SJCRH30 (cell line): ENCODE data around the gene EBF3. TPM values are rescaled to one million over a fixed set of nuclear protein-coding genes. Genes with fewer than 3 reads are reported as not detected.
A peak's percentile ranks its signal among the peaks of the same experiment; 100 is the strongest.

Experiments
- DNase-seq, 2 experiments: peaks; one replicate each; pipeline ENCODE4 v3.0.0-alpha.2; 2015 to 2020
- H3K27ac ChIP-seq: fragments of 250-450 bp; sonication (Bioruptor Pico); 2 replicates; pipeline ENCODE4 v1.5.1; 2020; ENCODE audit warnings: mild to moderate bottlenecking, moderate library complexity
- H3K27me3 ChIP-seq: fragments of 250-450 bp; sonication (Bioruptor Pico); 2 replicates; pipeline ENCODE4 v1.5.1; 2020; ENCODE audit warnings: mild to moderate bottlenecking, moderate library complexity
- H3K36me3 ChIP-seq: fragments of 250-450 bp; sonication (Bioruptor Pico); 2 replicates; pipeline ENCODE4 v1.5.1; 2020; ENCODE audit warnings: mild to moderate bottlenecking, moderate library complexity
- H3K4me1 ChIP-seq: fragments of 250-450 bp; sonication (Bioruptor Pico); 2 replicates; pipeline ENCODE4 v1.5.1; 2020; ENCODE audit warnings: mild to moderate bottlenecking, moderate library complexity
- H3K4me3 ChIP-seq: fragments of 250-450 bp; sonication (Bioruptor Pico); 2 replicates; pipeline ENCODE4 v1.5.1; 2020; ENCODE audit warnings: mild to moderate bottlenecking, moderate library complexity
- H3K9me3 ChIP-seq: fragments of 250-450 bp; sonication (Bioruptor Pico); replicated peaks from 2 replicates; pipeline ENCODE4 v1.5.1; 2020; ENCODE audit warnings: mild to moderate bottlenecking, moderate library complexity
- total RNA-seq: library from RNA; depleted of rRNA; stranded (reverse); fragments of >200 nt; shearing (Covaris generic); gene quantifications from 2 replicates; pipeline ENCODE4 v1.2.3, GENCODE V29; 2014

EBF3 gene
- total RNA-seq, 1 experiment from 2014 or later: 13.1 TPM

GRCh38 chr10:129978322-129978721 lies 14.2 kb upstream of the EBF3 start:
- Histone ChIP-seq H3K27me3 (no peaks in the 10 kb centered on the region), H3K4me3 (no peak overlapping the region), H3K9me3 (no peaks in the 10 kb centered on the region), H3K27ac (no peak overlapping the region), H3K4me1 (no peaks in the 10 kb centered on the region), H3K36me3 (no peaks in the 10 kb centered on the region)
- no peak for DNase-seq

- Histone ChIP-seq H3K36me3 (no peaks in the 10 kb centered on the region), H3K27ac (no peak overlapping the region), H3K27me3 (no peaks in the 10 kb centered on the region), H3K4me1 (no peaks in the 10 kb centered on the region), H3K4me3 (no peak overlapping the region), H3K9me3 (no peaks in the 10 kb centered on the region)
- DNase-seq: no peak
Observed at GRCh38 chr10:129977794-129978193, 13.7 kb upstream of the EBF3 start.

- Histone ChIP-seq H3K4me1 (no peaks in the 10 kb centered on the region), H3K27ac (no peak overlapping the region), H3K9me3 (no peaks in the 10 kb centered on the region), H3K36me3 (no peaks in the 10 kb centered on the region), H3K4me3 (no peak overlapping the region), H3K27me3 (no peaks in the 10 kb centered on the region)
- DNase-seq: no peak
Observed at GRCh38 chr10:129973674-129974059, 9.6 kb upstream of the EBF3 start.

DNA sequence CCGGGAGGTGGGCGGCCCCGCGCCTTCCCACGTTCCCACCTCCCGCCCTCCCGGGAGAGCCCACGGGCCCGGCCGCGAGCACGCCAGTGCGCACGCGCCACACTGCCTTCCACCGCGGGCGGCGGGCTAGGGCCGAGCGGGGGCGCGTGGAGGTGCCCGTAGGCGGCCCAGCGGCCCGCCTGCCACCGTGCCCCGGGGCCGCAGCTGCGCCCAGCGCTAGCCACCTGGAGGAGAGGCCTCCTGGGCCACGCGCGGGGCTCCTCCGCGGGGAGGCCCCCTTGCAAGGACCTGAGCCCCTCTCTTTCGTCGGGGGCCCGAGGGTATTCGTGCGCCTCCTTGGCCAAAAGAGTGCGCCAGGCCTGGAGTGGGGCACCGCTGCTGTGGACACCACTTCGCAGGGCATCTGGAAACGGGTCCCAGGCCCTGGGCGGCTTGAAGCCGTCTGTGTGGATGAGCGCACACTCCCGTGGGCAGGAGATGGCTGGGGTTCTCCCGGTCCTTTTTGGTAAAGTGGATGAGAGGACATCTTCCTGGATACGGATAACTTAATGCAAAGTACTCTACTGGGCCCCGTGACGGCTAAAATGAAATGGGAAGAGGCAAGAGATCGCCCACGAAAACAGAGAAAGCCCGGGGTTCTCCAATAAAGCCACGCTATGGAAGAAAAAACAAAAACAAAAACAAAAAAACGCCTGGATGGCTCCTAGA lies 9.0 kb upstream of the EBF3 start:
- DNase-seq: no peak
- H3K36me3 ChIP-seq: no peaks in the 10 kb centered on the region
- H3K4me1 ChIP-seq: no peaks in the 10 kb centered on the region
- no peaks in the 10 kb centered on the region for H3K27me3 ChIP-seq
- H3K4me3 ChIP-seq: no peak overlapping the region
- no peak overlapping the region for H3K27ac ChIP-seq
- H3K9me3 ChIP-seq: no peaks in the 10 kb centered on the region

- H3K27me3 ChIP-seq: no peaks in the 10 kb centered on the region
- no peaks in the 10 kb centered on the region for H3K36me3 ChIP-seq
- DNase-seq: no peak
- no peaks in the 10 kb centered on the region for H3K9me3 ChIP-seq
- no peaks in the 10 kb centered on the region for H3K4me1 ChIP-seq
- no peak overlapping the region for H3K27ac ChIP-seq
- no peak overlapping the region for H3K4me3 ChIP-seq
Observed at GRCh38 chr10:129972145-129972965, 8.3 kb upstream of the EBF3 start.

- H3K4me1 ChIP-seq: no peaks in the 10 kb centered on the region
- no peaks in the 10 kb centered on the region for H3K36me3 ChIP-seq
- H3K9me3 ChIP-seq: no peaks in the 10 kb centered on the region
- H3K27ac ChIP-seq: no peak overlapping the region
- H3K27me3 ChIP-seq: no peaks in the 10 kb centered on the region
- H3K4me3 ChIP-seq: peak overlapping the region; percentile 54
- peak; percentile 21 to 54 for DNase-seq
Observed at GRCh38 chr10:129971381-129972144, 7.5 kb upstream of the EBF3 start.

- no peaks in the 10 kb centered on the region for H3K4me1 ChIP-seq
- H3K27ac ChIP-seq: no peak overlapping the region
- no peaks in the 10 kb centered on the region for H3K9me3 ChIP-seq
- H3K27me3 ChIP-seq: no peaks in the 10 kb centered on the region
- H3K4me3 ChIP-seq: peak overlapping the region; percentile 54
- H3K36me3 ChIP-seq: no peaks in the 10 kb centered on the region
- no peak for DNase-seq
Observed at GRCh38 chr10:129970465-129971364, 6.6 kb upstream of the EBF3 start.

- Histone ChIP-seq H3K36me3 (no peaks in the 10 kb centered on the region), H3K9me3 (no peaks in the 10 kb centered on the region), H3K4me1 (no peaks in the 10 kb centered on the region), H3K4me3 (no peak overlapping the region), H3K27me3 (no peaks in the 10 kb centered on the region), H3K27ac (no peak overlapping the region)
- no peak for DNase-seq
Observed at GRCh38 chr10:129969911-129970464, 5.9 kb upstream of the EBF3 start.

- Histone ChIP-seq H3K36me3 (no peaks in the 10 kb centered on the region), H3K4me3 (no peak overlapping the region), H3K27ac (no peak overlapping the region), H3K4me1 (no peaks in the 10 kb centered on the region), H3K27me3 (no peaks in the 10 kb centered on the region), H3K9me3 (no peaks in the 10 kb centered on the region)
- no peak for DNase-seq
Observed at GRCh38 chr10:129969184-129969910, 5.3 kb upstream of the EBF3 start.

DNA sequence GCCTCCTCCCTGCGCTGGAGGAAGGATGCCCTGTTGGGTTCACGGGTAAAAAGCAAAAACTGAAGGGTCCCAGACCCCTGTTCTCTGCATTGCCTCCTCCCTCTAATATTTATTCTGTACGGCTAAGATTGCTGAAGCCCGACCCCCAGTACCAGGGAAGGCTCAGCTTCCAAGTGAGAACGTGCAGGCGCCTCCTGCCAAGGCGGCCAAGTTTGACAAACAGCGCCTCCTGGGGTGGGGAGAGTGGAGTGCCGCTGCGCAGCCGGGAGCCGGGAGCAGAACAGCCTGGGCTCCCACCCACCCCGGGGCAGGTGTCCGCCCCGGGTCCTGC lies 4.7 kb upstream of the EBF3 start:
- Histone ChIP-seq H3K27ac (no peak overlapping the region), H3K4me3 (no peak overlapping the region), H3K36me3 (no peaks in the 10 kb centered on the region), H3K9me3 (no peaks in the 10 kb centered on the region), H3K4me1 (no peaks in the 10 kb centered on the region), H3K27me3 (no peaks in the 10 kb centered on the region)
- no peak for DNase-seq

- no peaks in the 10 kb centered on the region for H3K27me3 ChIP-seq
- no peaks in the 10 kb centered on the region for H3K4me1 ChIP-seq
- no peaks in the 10 kb centered on the region for H3K36me3 ChIP-seq
- H3K4me3 ChIP-seq: no peak overlapping the region
- DNase-seq: no peak
- no peaks in the 10 kb centered on the region for H3K9me3 ChIP-seq
- H3K27ac ChIP-seq: no peak overlapping the region
Observed at GRCh38 chr10:129968020-129968852, 4.2 kb upstream of the EBF3 start.

DNA sequence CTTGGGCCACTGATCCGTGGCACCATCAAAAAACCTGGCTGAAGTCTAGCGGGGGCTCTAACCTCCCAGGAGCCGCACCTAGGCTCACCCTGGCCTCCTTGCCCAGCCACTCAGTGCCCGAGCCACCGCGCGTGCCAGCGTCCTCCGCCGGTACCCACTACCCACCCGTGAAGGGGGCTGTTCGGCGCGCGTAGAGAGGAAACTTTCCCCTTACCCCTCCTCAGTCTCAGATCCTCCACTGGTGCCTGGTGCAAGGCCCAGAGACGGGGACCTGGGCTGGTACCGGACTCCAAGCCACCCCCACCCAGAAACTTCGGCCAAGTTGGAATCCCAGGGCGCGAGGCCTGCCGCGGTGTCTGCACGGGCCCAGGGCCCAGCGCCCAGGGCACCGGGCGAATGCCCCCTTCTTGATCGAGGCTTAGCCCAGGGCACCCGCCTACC lies 3.5 kb upstream of the EBF3 start:
- Histone ChIP-seq H3K27ac (no peak overlapping the region), H3K4me3 (no peak overlapping the region), H3K9me3 (no peaks in the 10 kb centered on the region), H3K36me3 (no peaks in the 10 kb centered on the region), H3K27me3 (no peaks in the 10 kb centered on the region), H3K4me1 (no peaks in the 10 kb centered on the region)
- no peak for DNase-seq
